HepG2 (cell line): ENCODE results near the gene ZNF454. TPM values are rescaled to one million over a fixed set of nuclear protein-coding genes. Genes with fewer than 3 reads are reported as not detected.
A peak's percentile ranks its signal among the peaks of the same experiment; 100 is the strongest.

Experiments used
- ATF6 ChIP-seq: sonication (generic); formaldehyde crosslinking; conservative IDR thresholded peaks from 2 replicates; pipeline ENCODE4 v1.4.0; 2020; ENCODE audit warnings: missing genetic modification reagents
- BCLAF1 ChIP-seq: fragments of 450-650 bp; IDR thresholded peaks from 2 replicates; pipeline ENCODE4 v1.6.1; 2017; ENCODE audit warnings: mild to moderate bottlenecking
- CCAR2 ChIP-seq: fragments of 200-400 bp; formaldehyde crosslinking; optimal IDR thresholded peaks from 2 replicates; pipeline ENCODE3; 2018; ENCODE audit warnings: low read depth, mild to moderate bottlenecking, low read length, moderate library complexity
- ELF1 ChIP-seq: sonication (generic); formaldehyde crosslinking; IDR thresholded peaks from 2 replicates; pipeline ENCODE4 v1.4.0; 2020; ENCODE audit warnings: missing genetic modification reagents
- HNRNPH1 ChIP-seq: fragments of 200-400 bp; formaldehyde crosslinking; optimal IDR thresholded peaks from 2 replicates; pipeline ENCODE3; 2017; ENCODE audit warnings: mild to moderate bottlenecking, low read depth, low read length
- IRF1 ChIP-seq: sonication (generic); formaldehyde crosslinking; IDR thresholded peaks from 2 replicates; pipeline ENCODE4 v1.4.0; 2020; ENCODE audit warnings: low read depth, mild to moderate bottlenecking, missing genetic modification reagents
- ISL2 ChIP-seq: sonication (generic); formaldehyde crosslinking; IDR thresholded peaks from 2 replicates; pipeline ENCODE4 v1.5.0; 2020; ENCODE audit warnings: missing genetic modification reagents
- JUN ChIP-seq: sonication (generic); formaldehyde crosslinking; IDR thresholded peaks from 2 replicates; pipeline ENCODE4 v1.4.0; 2020; ENCODE audit warnings: mild to moderate bottlenecking, missing genetic modification reagents
- MTA3 ChIP-seq: sonication (generic); formaldehyde crosslinking; IDR thresholded peaks from 2 replicates; pipeline ENCODE4 v1.4.0; 2020; ENCODE audit warnings: missing genetic modification reagents
- NCOR1 ChIP-seq: fragments of 200-600 bp; sonication (generic); IDR thresholded peaks from 2 replicates; pipeline ENCODE4 v1.7.0; 2017; ENCODE audit warnings: antibody characterized with exemption, low read length, borderline replicate concordance
- NFIC ChIP-seq: IDR thresholded peaks from 2 replicates; pipeline ENCODE4 v1.6.1; 2012; ENCODE audit warnings: mild to moderate bottlenecking, low read length, inconsistent platforms
- PPARG ChIP-seq: conservative IDR thresholded peaks from 2 replicates; pipeline ENCODE4 v1.6.1; 2016; ENCODE audit warnings: missing biosample characterization, missing genetic modification reagents
- SALL1 ChIP-seq: sonication (generic); formaldehyde crosslinking; IDR thresholded peaks from 2 replicates; pipeline ENCODE4 v1.8.0; 2022; ENCODE audit warnings: mild to moderate bottlenecking, missing genetic modification reagents
- SNAI1 ChIP-seq: sonication (generic); formaldehyde crosslinking; IDR thresholded peaks from 2 replicates; pipeline ENCODE4 v1.5.0; 2020; ENCODE audit warnings: mild to moderate bottlenecking, missing genetic modification reagents, borderline replicate concordance
- ZNF3 ChIP-seq: IDR thresholded peaks from 2 replicates; pipeline ENCODE4 v1.7.0; 2017; ENCODE audit warnings: inconsistent platforms
- ZNF326 ChIP-seq: sonication (generic); formaldehyde crosslinking; IDR thresholded peaks from 2 replicates; pipeline ENCODE4 v1.4.0; 2020; ENCODE audit warnings: missing genetic modification reagents, borderline replicate concordance
- ZNF329 ChIP-seq: sonication (generic); formaldehyde crosslinking; IDR thresholded peaks from 2 replicates; pipeline ENCODE4 v1.9.0; 2021; ENCODE audit warnings: low read depth, mild to moderate bottlenecking, missing genetic modification reagents
- ZNF335 ChIP-seq: sonication (generic); formaldehyde crosslinking; IDR thresholded peaks from 2 replicates; pipeline ENCODE4 v1.4.0; 2020; ENCODE audit warnings: missing genetic modification reagents
- ZNF614 ChIP-seq: IDR thresholded peaks from 2 replicates; pipeline ENCODE4 v1.6.1; 2018; ENCODE audit warnings: missing biosample characterization, missing genetic modification reagents, inconsistent platforms, borderline replicate concordance
- ZNF615 ChIP-seq: sonication (generic); formaldehyde crosslinking; IDR thresholded peaks from 2 replicates; pipeline ENCODE4 v1.5.0; 2020; ENCODE audit warnings: mild to moderate bottlenecking, missing genetic modification reagents, borderline replicate concordance
- ZNF672 ChIP-seq: sonication (generic); formaldehyde crosslinking; IDR thresholded peaks from 2 replicates; pipeline ENCODE4 v1.8.1; 2022; ENCODE audit warnings: missing genetic modification reagents
- polyA plus RNA-seq, 8 experiments: library from polyadenylated mRNA; depleted of rRNA in 3 of 8; stranded (reverse) in 7 of 8; unstranded in 1 of 8; fragments of >200 nt; fragmentation: Illumina TruSeq in 4 of 8; extraction: Trizol in 4 of 8; gene quantifications; 2 replicates each; pipeline versions ENCODE4 v1.2.1 to v1.2.3, GENCODE V29; 2011 to 2016; ENCODE audit warnings: low read depth in 4 of 8, missing spikeins in 1 of 8, mixed read lengths in 1 of 8; ENCODE audit not compliant: insufficient read depth in 1 of 8
- total RNA-seq, 5 experiments: library from RNA; depleted of rRNA; stranded (reverse); fragments of >200 nt; fragmentation: Illumina TruSeq; extraction: Trizol; gene quantifications; 2 replicates each; pipeline ENCODE4 v1.2.3, GENCODE V29; 2016; ENCODE audit warnings: low read depth in 1 of 5
- TF ChIP-seq, protein P1 (sequence below): IDR thresholded peaks from 2 replicates; pipeline ENCODE4 v1.6.1; 2018; ENCODE audit warnings: missing genetic modification reagents

ZNF454 gene
- total and polyA plus RNA-seq, 2 of the 13 experiments (the other 11 are each of a cell fraction or from before 2014, with no cell fraction given), result 0.16 TPM; not detected in 1

- TF ChIP-seq PPARG, result no peak
- no peak for TF ChIP-seq HNRNPH1
- TF ChIP-seq SNAI1, result no peak
- peak; percentile 32 for TF ChIP-seq SALL1 (CRISPR knock-in tag)
- no peak for TF ChIP-seq ZNF614 (CRISPR knock-in tag)
- TF ChIP-seq NCOR1, result no peak
- no peak for TF ChIP-seq JUN (CRISPR knock-in tag)
- peak; percentile 35; the same call in 1 of the 2 replicates for TF ChIP-seq ELF1 (CRISPR knock-in tag)
- peak; percentile 49; the same call in 1 of the 2 replicates for TF ChIP-seq ZNF335 (CRISPR knock-in tag)
- TF ChIP-seq ZNF326 (CRISPR knock-in tag), result no peak
- TF ChIP-seq ZNF329, result no peak
- TF ChIP-seq IRF1 (CRISPR knock-in tag), result no peak
- TF ChIP-seq ZNF672 (CRISPR knock-in tag), result no peak
- TF ChIP-seq ZNF615 (CRISPR knock-in tag), result no peak
- no peak for TF ChIP-seq CCAR2
- TF ChIP-seq ZNF3 (CRISPR knock-in tag), result no peak
- no peak for TF ChIP-seq BCLAF1
- TF ChIP-seq ATF6 (CRISPR knock-in tag), result no peak
- no peak for TF ChIP-seq NFIC
- TF ChIP-seq MTA3 (CRISPR knock-in tag), result no peak
- TF ChIP-seq ISL2 (CRISPR knock-in tag), result 0 out of 2 replicates have a peak, but pooled peaks have one; percentile 35
- TF ChIP-seq, protein P1, sequence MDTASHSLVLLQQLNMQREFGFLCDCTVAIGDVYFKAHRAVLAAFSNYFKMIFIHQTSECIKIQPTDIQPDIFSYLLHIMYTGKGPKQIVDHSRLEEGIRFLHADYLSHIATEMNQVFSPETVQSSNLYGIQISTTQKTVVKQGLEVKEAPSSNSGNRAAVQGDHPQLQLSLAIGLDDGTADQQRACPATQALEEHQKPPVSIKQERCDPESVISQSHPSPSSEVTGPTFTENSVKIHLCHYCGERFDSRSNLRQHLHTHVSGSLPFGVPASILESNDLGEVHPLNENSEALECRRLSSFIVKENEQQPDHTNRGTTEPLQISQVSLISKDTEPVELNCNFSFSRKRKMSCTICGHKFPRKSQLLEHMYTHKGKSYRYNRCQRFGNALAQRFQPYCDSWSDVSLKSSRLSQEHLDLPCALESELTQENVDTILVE (CRISPR knock-in tag), result no peak
Observed at GRCh38 chr5:178895615-178896571, 45.1 kb upstream of the ZNF454 start, which contains the start of gene ZFP2 (continued).
